Stimulated activated naive CD8-positive, alpha-beta T cell treated with anti-CD3 and anti-CD28 coated beads, Interleukin-15, Interleukin-2, amounts not matched to agents 100 ng/mL and 50 ng/mL, for 24 hours (primary cell): ENCODE results near the gene CALHM3.

Experiments
- H3K27ac Mint-ChIP-seq: one replicate; pipeline ENCODE4 v1.8.0; 2021; ENCODE audit warnings: mild to moderate bottlenecking, mixed read lengths
- H3K27me3 Mint-ChIP-seq: one replicate; pipeline ENCODE4 v1.8.0; 2021; ENCODE audit warnings: mixed read lengths
- H3K36me3 Mint-ChIP-seq: one replicate; pipeline ENCODE4 v1.8.0; 2021; ENCODE audit warnings: low read depth, mixed read lengths
- H3K4me1 Mint-ChIP-seq: one replicate; pipeline ENCODE4 v1.8.0; 2021; ENCODE audit warnings: low read depth, mixed read lengths
- H3K4me3 Mint-ChIP-seq: one replicate; pipeline ENCODE4 v1.8.0; 2021; ENCODE audit warnings: mild to moderate bottlenecking, mixed read lengths
- H3K9me3 Mint-ChIP-seq: one replicate; pipeline ENCODE4 v1.8.0; 2021; ENCODE audit warnings: mixed read lengths

Gene CALHM3

GRCh38 chr10:103440416-103440815 lies 38.6 kb downstream of the CALHM3 start:
- Mint-ChIP-seq H3K4me3 (no peak overlapping the region), H3K27me3 (no peaks in the 10 kb centered on the region), H3K27ac (no peak overlapping the region), H3K36me3 (peaks cover 80% of the 10 kb centered on the region), H3K4me1 (no peaks in the 10 kb centered on the region), H3K9me3 (no peaks in the 10 kb centered on the region)

GRCh38 chr10:103439776-103440175 lies 39.3 kb downstream of the CALHM3 start:
- Mint-ChIP-seq H3K9me3 (no peaks in the 10 kb centered on the region), H3K36me3 (peaks cover 78% of the 10 kb centered on the region), H3K4me3 (no peak overlapping the region), H3K27me3 (no peaks in the 10 kb centered on the region), H3K27ac (no peak overlapping the region), H3K4me1 (no peaks in the 10 kb centered on the region)

DNA sequence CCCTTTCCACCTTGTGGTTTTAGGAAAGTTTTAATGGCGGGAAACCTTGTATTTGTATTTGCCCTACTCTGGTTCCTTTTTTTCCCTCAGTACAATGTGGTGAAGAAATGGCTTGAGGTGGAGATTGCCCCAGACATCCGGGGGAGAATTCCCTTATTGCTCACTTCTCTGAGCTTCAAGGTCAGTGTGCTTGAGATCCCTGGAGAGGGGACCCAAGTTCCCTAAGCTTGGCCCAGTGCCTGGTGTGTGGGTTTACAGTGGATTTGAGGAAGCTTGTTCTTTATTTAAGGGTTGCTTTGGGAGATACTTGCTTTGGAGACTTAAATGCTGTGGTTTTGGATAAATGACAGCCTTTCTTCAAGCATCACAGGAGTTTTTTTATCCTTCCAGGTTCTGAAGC lies 45.2 kb downstream of the CALHM3 start:
- Mint-ChIP-seq H3K27me3 (no peaks in the 10 kb centered on the region), H3K4me3 (no peak overlapping the region), H3K27ac (no peak overlapping the region), H3K4me1 (peaks cover 10% of the 10 kb centered on the region), H3K9me3 (no peaks in the 10 kb centered on the region), H3K36me3 (peaks cover 78% of the 10 kb centered on the region)

GRCh38 chr10:103431902-103432301 lies 47.1 kb downstream of the CALHM3 start:
- no peak overlapping the region for H3K4me3 Mint-ChIP-seq
- peaks cover 81% of the 10 kb centered on the region for H3K36me3 Mint-ChIP-seq
- no peaks in the 10 kb centered on the region for H3K9me3 Mint-ChIP-seq
- H3K4me1 Mint-ChIP-seq = peaks cover 30% of the 10 kb centered on the region
- no peak overlapping the region for H3K27ac Mint-ChIP-seq
- no peaks in the 10 kb centered on the region for H3K27me3 Mint-ChIP-seq

DNA sequence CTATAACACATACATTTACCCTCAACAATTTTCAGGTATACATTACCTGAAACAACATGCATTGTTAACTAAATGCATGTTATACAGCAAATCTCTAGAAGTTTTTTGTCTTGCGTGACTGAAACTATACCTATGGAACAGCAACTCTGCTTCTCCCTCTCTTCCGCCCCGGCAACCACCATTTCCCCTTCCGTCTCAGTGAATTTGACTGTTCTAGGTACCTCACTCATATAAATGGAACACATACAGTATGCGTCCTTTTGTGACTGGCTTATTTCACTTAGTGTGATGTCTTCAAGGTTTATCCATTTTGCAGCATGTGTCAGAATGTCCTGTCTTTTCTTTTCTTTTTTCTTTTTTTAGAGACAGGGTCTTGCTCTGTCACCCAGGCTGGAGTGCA lies 49.4 kb downstream of the CALHM3 start:
- H3K4me1 Mint-ChIP-seq = peaks cover 30% of the 10 kb centered on the region
- H3K27ac Mint-ChIP-seq = no peak overlapping the region
- H3K9me3 Mint-ChIP-seq = no peaks in the 10 kb centered on the region
- H3K36me3 Mint-ChIP-seq = peaks cover 81% of the 10 kb centered on the region
- H3K27me3 Mint-ChIP-seq = no peaks in the 10 kb centered on the region
- H3K4me3 Mint-ChIP-seq = no peak overlapping the region

DNA sequence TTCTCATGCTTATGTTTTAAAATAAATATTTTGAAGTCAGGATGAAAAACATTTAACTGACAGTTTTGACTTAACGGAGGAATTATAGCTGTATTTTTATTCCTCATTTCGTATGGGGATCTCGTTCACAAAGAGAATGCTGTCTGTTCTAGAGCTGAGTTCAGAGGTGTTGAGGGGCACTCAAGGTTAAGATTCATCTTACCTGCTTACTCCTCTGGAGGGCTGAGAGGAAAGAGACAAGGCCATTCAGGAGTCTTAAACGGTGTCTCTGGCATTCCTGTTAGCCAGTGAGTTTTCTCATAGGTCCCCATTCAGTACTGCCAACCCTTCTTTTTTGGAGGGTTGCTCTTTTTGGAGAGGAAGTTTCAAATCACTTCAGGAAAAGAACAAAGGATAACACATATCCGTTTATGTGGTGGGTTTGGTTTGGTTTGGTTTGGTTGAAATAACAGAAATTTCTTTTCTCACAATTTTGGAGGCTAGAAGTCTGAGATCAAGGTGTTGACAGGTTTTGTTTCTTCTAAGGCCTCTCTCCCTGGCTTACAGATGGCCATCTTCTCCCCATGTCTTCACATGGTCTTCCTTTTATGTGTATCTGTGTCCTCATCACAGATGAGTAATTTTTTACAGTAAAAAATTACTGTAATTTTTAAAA lies 49.9 kb downstream of the CALHM3 start:
- H3K4me3 Mint-ChIP-seq = no peak overlapping the region
- peaks cover 30% of the 10 kb centered on the region for H3K4me1 Mint-ChIP-seq
- peaks cover 85% of the 10 kb centered on the region for H3K36me3 Mint-ChIP-seq
- no peaks in the 10 kb centered on the region for H3K9me3 Mint-ChIP-seq
- H3K27ac Mint-ChIP-seq = no peak overlapping the region
- no peaks in the 10 kb centered on the region for H3K27me3 Mint-ChIP-seq

DNA sequence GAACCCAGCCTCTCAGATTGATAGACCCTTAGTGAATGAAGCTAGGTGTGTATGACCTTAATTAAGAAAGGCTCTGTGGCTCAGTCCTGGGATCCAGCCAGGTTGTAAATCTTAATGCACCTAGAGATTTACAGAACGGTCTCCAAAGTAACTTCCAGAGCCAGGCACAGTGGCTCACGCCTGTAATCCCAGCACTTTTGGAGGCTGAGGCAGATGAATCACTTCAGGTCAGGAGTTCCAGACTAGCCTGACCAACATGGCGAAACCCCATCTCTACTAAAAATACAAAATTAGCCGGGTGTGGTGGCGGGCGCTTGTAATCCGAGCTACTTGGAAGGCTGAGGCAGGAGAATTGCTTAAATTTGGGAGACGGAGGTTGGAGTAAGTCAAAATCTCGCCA lies 51.2 kb downstream of the CALHM3 start:
- Mint-ChIP-seq H3K4me3 (no peak overlapping the region), H3K27me3 (no peaks in the 10 kb centered on the region), H3K36me3 (peaks cover 88% of the 10 kb centered on the region), H3K4me1 (peaks cover 30% of the 10 kb centered on the region), H3K27ac (no peak overlapping the region), H3K9me3 (no peaks in the 10 kb centered on the region)

DNA sequence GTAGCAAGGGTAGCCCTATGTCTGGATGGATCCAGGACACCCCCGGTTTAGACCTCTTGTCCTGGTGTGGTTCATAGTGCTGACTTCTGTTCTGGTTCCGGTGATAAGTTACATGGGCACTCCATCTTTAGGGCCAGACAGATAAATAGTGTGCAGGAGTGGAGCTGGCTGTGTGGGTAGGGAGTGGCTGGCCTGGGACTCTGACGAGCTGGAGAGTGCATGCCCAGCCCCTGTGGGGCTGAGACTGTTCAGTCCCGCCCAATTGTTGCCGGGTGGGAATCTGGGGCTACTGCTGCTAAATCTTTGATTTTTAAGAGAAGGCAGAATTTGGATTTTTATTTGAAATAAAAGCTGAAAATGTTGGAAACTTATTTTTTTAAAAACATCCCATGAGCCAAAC lies 55.3 kb downstream of the CALHM3 start:
- H3K4me1 Mint-ChIP-seq = peaks cover 18% of the 10 kb centered on the region
- H3K27ac Mint-ChIP-seq = no peak overlapping the region
- H3K27me3 Mint-ChIP-seq = no peaks in the 10 kb centered on the region
- no peaks in the 10 kb centered on the region for H3K9me3 Mint-ChIP-seq
- no peak overlapping the region for H3K4me3 Mint-ChIP-seq
- H3K36me3 Mint-ChIP-seq = peaks cover 85% of the 10 kb centered on the region
